KMS-11 (cell line): ENCODE data around the gene MORN1.

Experiments
- H2AFZ ChIP-seq: fragments of 200-600 bp; sonication (generic); 2 replicates; pipeline ENCODE4 v1.6.1; 2016; ENCODE audit warnings: antibody characterized with exemption, mixed run types, low read depth
- H3K27ac ChIP-seq: fragments of 200-600 bp; sonication (generic); 2 replicates; pipeline ENCODE4 v1.6.1; 2016; ENCODE audit warnings: mild to moderate bottlenecking, mixed run types
- H3K27me3 ChIP-seq: fragments of 200-600 bp; sonication (generic); 2 replicates; pipeline ENCODE4 v1.6.1; 2017; ENCODE audit warnings: mild to moderate bottlenecking, low read depth, mixed run types, moderate library complexity; ENCODE audit not compliant: insufficient read depth
- H3K36me3 ChIP-seq: fragments of 200-600 bp; sonication (generic); 2 replicates; pipeline ENCODE4 v1.6.1; 2017; ENCODE audit warnings: mild to moderate bottlenecking, mixed run types; ENCODE audit not compliant: insufficient read depth
- H3K4me1 ChIP-seq: fragments of 200-600 bp; sonication (generic); 2 replicates; pipeline ENCODE4 v1.6.1; 2016; ENCODE audit warnings: mild to moderate bottlenecking, low read depth, mixed run types; ENCODE audit not compliant: poor library complexity, severe bottlenecking
- H3K4me2 ChIP-seq: fragments of 200-600 bp; sonication (generic); 2 replicates; pipeline ENCODE4 v1.7.0; 2016; ENCODE audit warnings: mild to moderate bottlenecking, mixed run types
- H3K4me3 ChIP-seq: fragments of 200-600 bp; sonication (generic); IDR thresholded peaks from 2 replicates; pipeline ENCODE4 v1.6.1; 2017; ENCODE audit warnings: low read depth, low read length, mixed read lengths; ENCODE audit not compliant: insufficient read depth
- H3K79me2 ChIP-seq: fragments of 200-600 bp; sonication (generic); 2 replicates; pipeline ENCODE4 v1.6.1; 2016; ENCODE audit warnings: low read depth, mixed run types; ENCODE audit not compliant: insufficient read depth
- H3K9ac ChIP-seq: fragments of 200-600 bp; sonication (generic); 2 replicates; pipeline ENCODE4 v1.6.1; 2016; ENCODE audit warnings: mild to moderate bottlenecking, mixed run types
- H4K20me1 ChIP-seq: fragments of 200-600 bp; sonication (generic); 2 replicates; pipeline ENCODE4 v1.6.1; 2016; ENCODE audit warnings: mild to moderate bottlenecking, mixed run types; ENCODE audit not compliant: insufficient read depth
- TF ChIP-seq, protein P1 (sequence below): fragments of 200-600 bp; sonication (generic); conservative IDR thresholded peaks from 2 replicates; pipeline ENCODE4 v1.6.1; 2017; ENCODE audit warnings: low read depth, mild to moderate bottlenecking, antibody characterized with exemption, low read length, moderate library complexity, mixed read lengths

Gene MORN1

DNA sequence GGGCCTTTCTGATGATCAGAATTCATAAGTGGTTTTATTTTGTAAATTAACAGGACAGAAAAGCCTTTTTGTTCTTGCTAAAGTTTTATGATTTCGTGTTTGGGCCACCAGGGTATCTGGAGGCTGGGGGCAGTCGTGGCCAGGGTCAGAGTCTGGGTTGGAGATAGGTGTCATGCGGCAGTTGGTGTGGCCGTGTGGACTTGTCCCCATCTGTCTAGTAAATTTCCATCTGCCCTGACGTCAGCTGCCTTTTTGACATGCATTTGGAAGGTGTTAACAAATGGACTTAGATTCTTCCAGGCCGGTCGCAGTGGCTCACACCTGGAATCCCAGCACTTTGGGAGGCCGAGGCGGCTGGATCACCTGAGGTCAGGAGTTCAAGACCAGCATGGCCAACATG is 106.4 kb downstream of the MORN1 start:
- Histone ChIP-seq H3K4me2 (no peak overlapping the region), H3K27me3 (peaks cover 12% of the 10 kb centered on the region; the same call in 1 of the 2 replicates), H3K4me1 (no peaks in the 10 kb centered on the region), H3K27ac (no peak overlapping the region), H3K79me2 (no peaks in the 10 kb centered on the region), H3K4me3 (no peak overlapping the region), H3K9ac (no peak overlapping the region), H2AFZ (no peak overlapping the region), H3K36me3 (no peaks in the 10 kb centered on the region), H4K20me1 (no peaks in the 10 kb centered on the region)
- TF ChIP-seq, protein P1, sequence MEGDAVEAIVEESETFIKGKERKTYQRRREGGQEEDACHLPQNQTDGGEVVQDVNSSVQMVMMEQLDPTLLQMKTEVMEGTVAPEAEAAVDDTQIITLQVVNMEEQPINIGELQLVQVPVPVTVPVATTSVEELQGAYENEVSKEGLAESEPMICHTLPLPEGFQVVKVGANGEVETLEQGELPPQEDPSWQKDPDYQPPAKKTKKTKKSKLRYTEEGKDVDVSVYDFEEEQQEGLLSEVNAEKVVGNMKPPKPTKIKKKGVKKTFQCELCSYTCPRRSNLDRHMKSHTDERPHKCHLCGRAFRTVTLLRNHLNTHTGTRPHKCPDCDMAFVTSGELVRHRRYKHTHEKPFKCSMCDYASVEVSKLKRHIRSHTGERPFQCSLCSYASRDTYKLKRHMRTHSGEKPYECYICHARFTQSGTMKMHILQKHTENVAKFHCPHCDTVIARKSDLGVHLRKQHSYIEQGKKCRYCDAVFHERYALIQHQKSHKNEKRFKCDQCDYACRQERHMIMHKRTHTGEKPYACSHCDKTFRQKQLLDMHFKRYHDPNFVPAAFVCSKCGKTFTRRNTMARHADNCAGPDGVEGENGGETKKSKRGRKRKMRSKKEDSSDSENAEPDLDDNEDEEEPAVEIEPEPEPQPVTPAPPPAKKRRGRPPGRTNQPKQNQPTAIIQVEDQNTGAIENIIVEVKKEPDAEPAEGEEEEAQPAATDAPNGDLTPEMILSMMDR: no peak

DNA sequence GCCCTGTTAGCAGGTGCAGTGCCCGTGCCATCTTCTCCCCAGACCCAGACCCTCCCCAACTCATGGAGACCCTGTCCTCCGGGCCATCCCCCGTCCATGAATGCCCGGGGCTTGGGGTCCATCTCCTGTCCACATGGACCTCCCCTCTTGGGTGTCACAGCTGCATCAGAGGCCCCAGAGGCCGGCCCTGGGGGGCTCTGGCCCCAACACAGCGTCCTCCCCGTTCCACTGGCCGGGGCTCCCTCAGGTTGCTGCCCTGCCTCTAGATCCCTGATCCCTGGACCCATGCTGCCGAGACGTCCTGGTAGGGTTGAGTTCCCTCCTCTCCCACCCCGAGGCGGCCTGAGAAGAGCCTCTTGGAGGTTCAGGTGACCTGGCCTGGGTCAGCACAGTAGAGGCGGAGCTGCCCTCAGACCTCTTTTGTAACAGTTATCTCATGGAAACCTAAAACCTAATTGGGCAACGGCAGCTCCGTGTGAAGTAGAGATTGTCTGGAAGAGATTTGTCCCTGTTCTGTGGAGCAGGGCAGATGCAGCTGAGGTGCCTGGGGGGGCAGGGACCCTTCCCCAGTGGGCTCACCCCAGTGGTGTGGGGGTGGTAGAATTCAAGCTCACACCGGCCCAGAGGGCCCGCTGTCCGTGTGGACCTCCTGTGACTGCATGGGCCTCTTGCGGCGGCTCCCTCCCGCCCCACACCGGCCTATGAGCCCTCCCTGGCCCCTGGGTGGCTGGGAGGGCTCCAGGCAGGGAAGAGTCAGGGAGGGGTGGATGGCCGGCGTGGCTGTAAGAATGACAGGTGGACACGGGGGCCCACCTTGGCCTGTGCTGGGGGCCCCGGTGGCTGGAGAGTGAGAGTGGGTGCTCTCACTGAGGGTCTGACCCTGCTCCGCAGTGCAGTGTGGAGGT is 107.1 kb downstream of the MORN1 start:
- Histone ChIP-seq H3K4me3 (no peak overlapping the region), H3K36me3 (no peaks in the 10 kb centered on the region), H3K9ac (no peak overlapping the region), H3K79me2 (no peaks in the 10 kb centered on the region), H3K27ac (no peak overlapping the region), H3K27me3 (peaks cover 9% of the 10 kb centered on the region; the same call in 1 of the 2 replicates), H4K20me1 (no peaks in the 10 kb centered on the region), H3K4me2 (no peak overlapping the region), H3K4me1 (no peaks in the 10 kb centered on the region), H2AFZ (no peak overlapping the region)
- TF ChIP-seq, protein P1: no peak

DNA sequence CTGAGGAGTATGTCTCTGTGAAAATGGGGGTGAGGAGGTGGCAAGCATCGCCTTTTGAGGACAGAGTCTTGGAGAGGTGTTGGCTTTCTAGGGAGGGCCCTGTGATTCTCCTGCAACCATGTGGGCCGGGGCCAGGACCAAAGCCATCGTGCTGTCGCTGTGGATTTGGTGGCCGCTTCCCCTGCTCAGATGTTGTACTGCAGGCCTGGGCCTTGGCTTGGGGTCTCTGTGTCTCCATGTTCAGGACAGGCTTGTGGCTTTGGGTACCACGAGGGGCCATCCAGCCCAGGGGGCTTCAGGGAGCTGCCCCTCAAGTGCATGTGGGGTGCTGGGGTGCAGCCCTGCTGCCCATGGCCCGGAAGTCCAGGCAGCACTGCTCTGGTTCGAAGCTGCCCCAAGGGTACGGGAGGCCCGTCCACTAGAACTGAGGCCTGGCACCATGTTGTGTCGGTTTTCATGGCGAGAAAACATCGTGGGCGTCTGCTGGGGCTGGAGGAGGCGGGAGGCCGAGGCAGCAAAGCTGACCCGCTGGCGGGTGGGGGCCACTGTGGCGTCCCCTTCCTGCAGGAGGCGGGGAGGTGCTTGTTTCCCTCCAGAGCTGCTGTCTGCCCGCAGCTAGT is 107.9 kb downstream of the MORN1 start:
- Histone ChIP-seq H3K79me2 (no peaks in the 10 kb centered on the region), H3K4me1 (no peaks in the 10 kb centered on the region), H4K20me1 (no peaks in the 10 kb centered on the region), H3K27me3 (peaks cover 9% of the 10 kb centered on the region; the same call in 1 of the 2 replicates), H2AFZ (no peak overlapping the region), H3K36me3 (no peaks in the 10 kb centered on the region), H3K9ac (no peak overlapping the region), H3K4me2 (no peak overlapping the region), H3K4me3 (no peak overlapping the region), H3K27ac (no peak overlapping the region)
- TF ChIP-seq, protein P1: no peak

DNA sequence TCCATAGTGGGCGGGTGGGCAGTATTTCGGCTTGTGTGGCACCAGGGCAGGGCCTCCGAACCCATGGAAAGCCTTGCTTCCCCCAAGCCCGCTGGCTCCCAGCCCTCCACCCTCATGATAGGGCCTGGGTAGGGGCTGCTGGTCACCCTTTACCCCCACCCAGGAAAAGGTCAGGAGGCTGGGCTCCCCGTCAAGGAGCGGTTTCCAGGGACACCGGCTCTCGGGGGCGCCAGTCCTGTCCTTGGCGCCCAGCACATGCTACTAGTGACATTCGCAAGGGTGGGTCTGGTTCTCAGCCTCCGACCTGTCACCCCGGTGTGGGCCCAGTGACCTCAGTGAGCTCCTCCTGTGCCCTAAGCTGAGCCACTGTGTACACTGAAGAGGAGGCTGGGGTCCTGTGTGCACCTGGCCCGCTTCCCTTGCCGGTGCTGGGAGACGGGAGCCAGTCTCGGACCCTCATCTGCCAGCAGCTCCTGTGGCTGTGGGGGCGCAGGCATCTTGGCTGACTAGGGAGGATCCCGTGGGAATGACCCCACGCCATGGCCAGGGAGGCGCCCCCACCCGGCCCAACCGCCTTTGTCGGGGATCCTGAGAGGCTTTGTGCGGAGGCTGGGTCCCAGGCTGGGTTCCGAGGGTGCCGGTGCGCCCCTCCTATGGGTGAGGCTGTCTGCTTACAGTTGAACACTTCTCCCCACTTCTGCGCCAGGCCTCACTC is 108.6 kb downstream of the MORN1 start:
- Histone ChIP-seq H3K4me3 (no peak overlapping the region), H2AFZ (no peak overlapping the region), H3K4me2 (no peak overlapping the region), H4K20me1 (no peaks in the 10 kb centered on the region), H3K9ac (no peak overlapping the region), H3K27me3 (peaks cover 8% of the 10 kb centered on the region; the same call in 1 of the 2 replicates), H3K27ac (no peak overlapping the region), H3K79me2 (no peaks in the 10 kb centered on the region), H3K4me1 (no peaks in the 10 kb centered on the region), H3K36me3 (no peaks in the 10 kb centered on the region)
- TF ChIP-seq, protein P1: no peak
